AG04449 (cell line): ENCODE data around the gene TUBA4A.

Source experiments
- CTCF ChIA-PET: fragments of 350-600 bp; formaldehyde crosslinking; extraction: SDS; loops from one replicate; lab custom pipeline; 2021; ENCODE audit warnings: antibody characterized with exemption; lab: Yijun Ruan, JAX
- POLR2A ChIA-PET: fragments of 400-600, 350-600 bp; formaldehyde crosslinking; extraction: SDS; loops from one replicate; lab custom pipeline; 2020; ENCODE audit warnings: antibody characterized with exemption, inconsistent platforms; lab: Yijun Ruan, JAX
- DNase-seq: peaks from one replicate; pipeline ENCODE4 v3.0.0-alpha.2; 2010; ENCODE audit warnings: low read depth, low spot score
- H3K4me3 ChIP-seq: 2 replicates; pipeline ENCODE4 v1.5.1; 2011; ENCODE audit warnings: low read depth, mild to moderate bottlenecking, control low read depth, low read length
- CTCF ChIP-seq: IDR thresholded peaks from one replicate; pipeline ENCODE4 v1.5.1; 2011; ENCODE audit warnings: mild to moderate bottlenecking, moderate library complexity, low read length, control low read depth, inconsistent platforms; ENCODE audit not compliant: insufficient read depth; ENCODE audit errors: missing control alignments

The TUBA4A gene

GRCh38 chr2:219210886-219211362 lies 42.8 kb downstream of the TUBA4A start:
- CTCF ChIA-PET: interaction anchor here (0.7 to 3.2 kb wide), 7 partner anchors 9 to 428 kb away, joined by 3 to 17 read pairs (median 5); partner anchors contain the start of gene SLC23A3
- H3K4me3 ChIP-seq: no peak overlapping the region
- no peak for TF ChIP-seq CTCF
- DNase-seq: no peak
- POLR2A ChIA-PET: no interaction called here

GRCh38 chr2:219210196-219210885 lies 43.4 kb downstream of the TUBA4A start:
- CTCF ChIA-PET: interaction anchor here (1.0 to 4.2 kb wide), 5 partner anchors 8 to 83 kb away, joined by 3 to 26 read pairs (median 9); partner anchors contain the start of genes ABCB6 and SLC23A3
- TF ChIP-seq CTCF: no peak
- POLR2A ChIA-PET: no interaction called here
- H3K4me3 ChIP-seq: no peak overlapping the region
- no peak for DNase-seq

- no peak for TF ChIP-seq CTCF
Observed at GRCh38 chr2:219209236-219210195, 44.2 kb downstream of the TUBA4A start.

GRCh38 chr2:219207884-219208740 lies 45.6 kb downstream of the TUBA4A start:
- DNase-seq: no peak
- no peak for TF ChIP-seq CTCF
- H3K4me3 ChIP-seq: no peak overlapping the region; the same call in 1 of the 2 replicates
- ChIA-PET CTCF (interaction anchor here (0.9 to 4.2 kb wide), 7 partner anchors 8 to 87 kb away, joined by 3 to 26 read pairs (median 6); partner anchors contain the start of genes ABCB6 and CNPPD1), POLR2A (interaction anchor here (2.9 kb wide), 1 partner anchor 10 kb away, joined by 27 read pairs; the partner anchor contains the start of gene ABCB6)

More at GRCh38 chr2:219209236-219210195, 44.2 kb downstream of the TUBA4A start:
- ChIA-PET POLR2A (no interaction called here), CTCF (interaction anchor here (0.9 to 4.2 kb wide), 4 partner anchors 9 to 50 kb away, joined by 3 to 26 read pairs (median 6); partner anchors contain the start of genes ABCB6 and SLC23A3)
- DNase-seq: no peak
- H3K4me3 ChIP-seq: no peak overlapping the region

- ChIA-PET POLR2A (interaction anchor here (0.5 to 2.9 kb wide), 9 partner anchors 11 to 71 kb away, joined by 3 to 27 read pairs (median 5); partner anchors contain the start of genes ABCB6, ANKZF1, ATG9A and CNPPD1), CTCF (interaction anchor here (0.9 to 4.2 kb wide), 9 partner anchors 9 to 92 kb away, joined by 3 to 26 read pairs (median 6); partner anchors contain the start of gene CNPPD1)
- peak overlapping the region; percentile 86 for H3K4me3 ChIP-seq
- DNase-seq: no peak
- TF ChIP-seq CTCF: no peak
Observed at GRCh38 chr2:219207134-219207883, 46.4 kb downstream of the TUBA4A start.
